Naive thymus-derived CD4-positive, alpha-beta T cell (primary cell): ENCODE results near the gene USPL1. TPM values are rescaled to one million over a fixed set of nuclear protein-coding genes. Genes with fewer than 3 reads are reported as not detected.

Source experiments
- ATAC-seq: fragments of 150-1000 bp; cut with Tn5 transposase; 2 replicates; pipeline ENCODE4 v1.10.0; 2021; ENCODE audit warnings: mild to moderate bottlenecking, moderate library complexity
- CTCF ChIA-PET: fragments of 350-600 bp; sonication (Branson Sonifier 250); formaldehyde crosslinking; loops from one replicate; lab custom pipeline; 2021; ENCODE audit warnings: antibody characterized with exemption; lab: Charles Lee
- POLR2A ChIA-PET: fragments of 350-600 bp; sonication (Branson Sonifier 250); formaldehyde crosslinking; loops from one replicate; lab custom pipeline; 2021; ENCODE audit warnings: antibody characterized with exemption, inconsistent platforms; lab: Charles Lee
- DNase-seq, 9 donors: peaks; one replicate each; pipeline versions ENCODE4 v3.0.0 to v3.0.0-alpha.2; 2020 to 2022; ENCODE audit warnings: mixed read lengths in 1 of 9
- H3K27ac ChIP-seq: one replicate; pipeline ENCODE4 v1.7.0; 2013; ENCODE audit warnings: mild to moderate bottlenecking, low read depth, low read length, moderate library complexity
- H3K27me3 ChIP-seq, 2 donors: one replicate each; pipeline ENCODE4 v1.7.0; 2013; ENCODE audit warnings: low read length in 2 of 2, mild to moderate bottlenecking in 2 of 2, moderate library complexity in 2 of 2; ENCODE audit not compliant: control insufficient read depth in 2 of 2, insufficient read depth in 2 of 2
- H3K36me3 ChIP-seq, 3 experiments: 1 replicate in 2 of 3; 2 replicates in 1 of 3; pipeline ENCODE4 v1.7.0; 2013; ENCODE audit warnings: low read length in 3 of 3, mild to moderate bottlenecking in 3 of 3, moderate library complexity in 1 of 3; ENCODE audit not compliant: insufficient read depth in 3 of 3, control insufficient read depth in 2 of 3
- H3K4me1 ChIP-seq, 2 donors: one replicate each; pipeline ENCODE4 v1.7.0; 2013; ENCODE audit warnings: low read length in 2 of 2, mild to moderate bottlenecking in 2 of 2, moderate library complexity in 1 of 2; ENCODE audit not compliant: control insufficient read depth in 2 of 2, insufficient read depth in 2 of 2
- H3K4me3 ChIP-seq: 2 replicates; pipeline ENCODE4 v1.7.0; 2013; ENCODE audit warnings: mild to moderate bottlenecking, low read length
- H3K9me3 ChIP-seq, 3 experiments: 1 replicate in 2 of 3; 2 replicates in 1 of 3; pipeline ENCODE4 v1.7.0; 2013; ENCODE audit warnings: low read length in 3 of 3; ENCODE audit not compliant: control insufficient read depth in 2 of 3
- H3K27ac Mint-ChIP-seq, 9 donors: one replicate each; pipeline ENCODE4 v1.8.0; 2020 to 2022; ENCODE audit warnings: mixed read lengths in 9 of 9, mild to moderate bottlenecking in 8 of 9, moderate library complexity in 5 of 9, inconsistent platforms in 2 of 9
- H3K27me3 Mint-ChIP-seq, 5 donors: one replicate each; pipeline ENCODE4 v1.8.0; 2021 to 2022; ENCODE audit warnings: mixed read lengths in 5 of 5, mild to moderate bottlenecking in 1 of 5
- H3K36me3 Mint-ChIP-seq, 5 donors: one replicate each; pipeline ENCODE4 v1.8.0; 2020 to 2022; ENCODE audit warnings: mixed read lengths in 5 of 5, mild to moderate bottlenecking in 3 of 5, inconsistent platforms in 1 of 5
- H3K4me1 Mint-ChIP-seq, 7 donors: one replicate each; pipeline ENCODE4 v1.8.0; 2020 to 2022; ENCODE audit warnings: mixed read lengths in 7 of 7, mild to moderate bottlenecking in 3 of 7, inconsistent platforms in 1 of 7
- H3K4me3 Mint-ChIP-seq, 10 donors: one replicate each; pipeline ENCODE4 v1.8.0; 2020 to 2022; ENCODE audit warnings: mild to moderate bottlenecking in 10 of 10, mixed read lengths in 10 of 10, moderate library complexity in 6 of 10, inconsistent platforms in 2 of 10
- H3K9me3 Mint-ChIP-seq, 11 donors: one replicate each; pipeline ENCODE4 v1.8.0; 2020 to 2022; ENCODE audit warnings: mixed read lengths in 11 of 11, mild to moderate bottlenecking in 4 of 11, inconsistent platforms in 1 of 11, moderate library complexity in 1 of 11
- intact Hi-C, 2 donors: fragments of 100-400 bp; cut with micrococcal nuclease; formaldehyde crosslinking; loops; one replicate each; pipeline ENCODE4 v1.15.1; 2023
- polyA plus RNA-seq, 2 donors: library from polyadenylated mRNA; unstranded; fragments of 300-500 nt; fragmentation: Illumina TruSeq; gene quantifications; one replicate each; pipeline ENCODE4 v1.2.3, GENCODE V29; 2021
- total RNA-seq, 6 experiments: library from RNA in 5 of 6; stranded (reverse) in 5 of 6; gene quantifications; 1 replicate in 5 of 6; 2 replicates in 1 of 6; pipeline ENCODE4 v1.2.3 and lab custom pipeline; 2021 to 2026

Gene USPL1
- total and polyA plus RNA-seq, 7 experiments from 2014 or later = 17.4 to 34.7 (median 26.6) TPM

DNA sequence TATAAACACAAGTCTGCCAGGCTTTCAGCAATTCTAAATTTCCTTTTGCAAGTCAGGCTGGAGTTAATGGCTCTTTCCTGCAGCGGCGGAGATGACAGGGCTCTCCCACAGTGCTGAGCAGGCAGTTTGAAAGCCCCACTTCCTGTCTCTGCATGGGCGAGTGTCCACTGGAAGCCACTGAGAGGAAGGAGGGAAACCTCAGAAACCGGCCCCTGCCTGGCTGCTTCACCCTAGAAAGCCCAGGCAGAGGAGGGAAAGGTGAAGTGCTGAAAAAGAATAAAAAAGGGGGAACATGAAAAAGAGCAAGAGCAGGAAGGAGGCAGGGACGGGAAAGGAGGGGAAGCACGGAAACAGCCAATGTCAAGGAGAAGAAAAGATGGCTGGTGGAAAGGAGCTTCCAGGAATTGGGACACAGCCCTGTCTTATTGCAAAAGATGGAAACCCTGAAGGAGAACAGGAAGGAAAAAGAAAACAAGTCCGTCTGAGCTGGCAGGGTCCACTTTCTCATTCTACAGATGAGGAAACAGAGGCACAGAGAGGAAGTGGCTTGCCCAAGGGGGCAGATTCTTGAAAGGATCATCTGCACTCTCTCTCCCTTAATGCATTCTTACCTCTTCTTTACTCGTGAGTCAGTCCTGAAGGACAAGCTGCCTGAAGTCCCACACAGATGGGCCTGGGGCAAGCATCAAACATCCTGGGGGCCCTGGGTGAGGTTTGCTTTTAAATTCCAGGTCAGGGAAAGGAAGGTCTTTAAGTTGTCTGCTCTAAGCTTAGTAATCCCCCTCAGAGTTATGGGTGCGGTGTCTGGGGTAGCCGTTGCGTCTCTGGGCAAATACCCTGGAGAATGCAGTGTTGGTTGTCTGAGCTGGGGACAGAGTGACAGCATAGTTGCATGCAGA, 78.8 kb downstream of the USPL1 start:
- peak overlapping the region in 2 of 9 donors; percentile 23 to 36 for H3K27ac Mint-ChIP-seq
- ChIA-PET CTCF (interaction anchor here (0.6 kb wide), 1 partner anchor 1968 kb away, joined by 3 read pairs; no protein-coding TSS in a partner anchor), POLR2A (no interaction called here)
- intact Hi-C loops = no loop called here
- no peak overlapping the region for H3K4me3 ChIP-seq
- peaks cover 0 to 4% (median 0%) of the 10 kb centered on the region in 5 donors for H3K36me3 Mint-ChIP-seq
- H3K4me3 Mint-ChIP-seq = peak overlapping the region in 3 of 10 donors; percentile 8 to 51 (median 16)
- peaks cover 4 to 40% (median 20%) of the 10 kb centered on the region in 5 donors for H3K27me3 Mint-ChIP-seq
- ATAC-seq (peak; percentile 68), DNase-seq (no peak)
- no peaks in the 10 kb centered on the region for H3K27me3 ChIP-seq
- H3K4me1 Mint-ChIP-seq = peaks cover 6 to 31% (median 15%) of the 10 kb centered on the region in 7 donors
- H3K27ac ChIP-seq = no peak overlapping the region
- H3K4me1 ChIP-seq = no peaks in the 10 kb centered on the region
- H3K36me3 ChIP-seq = no peaks in the 10 kb centered on the region
- no peaks in the 10 kb centered on the region for H3K9me3 ChIP-seq
- no peaks in the 10 kb centered on the region for H3K9me3 Mint-ChIP-seq

DNA sequence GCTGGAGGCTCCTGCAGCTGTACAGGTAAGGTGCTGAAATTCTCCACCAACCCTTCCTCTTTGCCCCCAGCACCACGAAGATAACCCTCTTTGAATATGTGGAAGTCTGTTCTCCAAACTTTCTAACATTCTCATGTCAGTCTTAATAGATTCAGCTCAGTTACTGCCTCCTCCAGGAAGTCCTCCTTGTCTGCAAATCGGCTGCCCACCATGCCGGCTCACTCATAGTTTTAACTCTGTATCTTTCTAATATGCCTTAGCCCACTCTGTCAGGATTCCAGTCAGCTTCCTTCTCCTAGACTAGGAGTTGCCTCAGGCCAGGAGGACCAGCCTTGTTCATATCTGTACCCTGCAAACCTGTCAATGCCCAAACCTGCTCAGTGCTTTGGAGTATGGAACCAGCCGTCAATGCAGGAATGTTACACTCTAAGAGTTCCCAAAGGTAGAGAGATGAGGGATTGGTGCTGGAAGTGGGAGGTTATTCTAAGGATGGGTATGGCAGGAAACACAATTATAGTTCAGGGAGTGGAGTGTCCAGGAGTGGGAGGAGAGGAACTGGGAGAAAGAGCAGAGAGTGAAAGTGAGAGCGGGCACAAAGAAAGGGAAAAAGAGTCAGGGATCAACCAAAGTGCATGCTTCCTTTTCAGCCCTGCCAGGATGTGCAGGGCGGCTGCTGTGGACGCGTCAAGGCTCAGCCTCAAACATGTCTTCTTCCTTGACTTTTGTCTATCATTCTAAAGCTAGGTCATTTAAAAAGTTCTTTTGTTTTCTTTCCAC, 79.6 kb downstream of the USPL1 start:
- intact Hi-C loops = no loop called here
- Mint-ChIP-seq H3K27me3 (peaks cover 4 to 45% (median 20%) of the 10 kb centered on the region in 5 donors), H3K9me3 (no peaks in the 10 kb centered on the region), H3K4me3 (no peak overlapping the region), H3K4me1 (peaks cover 6 to 36% (median 15%) of the 10 kb centered on the region in 7 donors), H3K36me3 (peaks cover 0 to 4% (median 0%) of the 10 kb centered on the region in 5 donors), H3K27ac (peak overlapping the region in 1 of 9 donors; percentile 23)
- Histone ChIP-seq H3K27ac (no peak overlapping the region), H3K4me1 (no peaks in the 10 kb centered on the region), H3K27me3 (no peaks in the 10 kb centered on the region), H3K4me3 (no peak overlapping the region), H3K36me3 (no peaks in the 10 kb centered on the region), H3K9me3 (no peaks in the 10 kb centered on the region)
- ATAC-seq = no peak
- ChIA-PET CTCF (no interaction called here), POLR2A (no interaction called here)
- no peak for DNase-seq

DNA sequence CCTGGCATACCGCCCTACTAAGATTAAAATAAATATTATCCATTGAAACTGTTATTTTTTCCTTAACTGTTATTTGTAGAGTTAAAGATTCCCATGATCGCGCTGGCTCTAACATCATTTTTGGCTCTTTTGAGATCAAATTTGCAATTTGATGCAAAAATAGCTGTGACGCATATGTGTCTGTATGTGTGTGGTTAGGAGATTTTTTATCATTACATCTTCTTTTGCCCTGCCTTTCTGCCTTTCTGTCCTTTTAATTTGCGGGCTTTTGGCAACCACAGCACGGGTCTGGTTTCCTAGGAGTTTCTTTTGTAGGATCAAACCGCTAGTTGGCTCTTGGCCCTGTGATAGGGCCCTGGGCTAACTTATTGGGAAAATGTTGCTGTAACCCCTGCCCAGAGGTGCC, 80.3 kb downstream of the USPL1 start:
- peaks cover 6 to 39% (median 17%) of the 10 kb centered on the region in 7 donors for H3K4me1 Mint-ChIP-seq
- intact Hi-C loops = no loop called here
- DNase-seq (no peak), ATAC-seq (no peak)
- Histone ChIP-seq H3K27me3 (no peaks in the 10 kb centered on the region), H3K36me3 (no peaks in the 10 kb centered on the region), H3K4me1 (no peaks in the 10 kb centered on the region), H3K9me3 (no peaks in the 10 kb centered on the region), H3K4me3 (no peak overlapping the region), H3K27ac (no peak overlapping the region)
- no peak overlapping the region for H3K27ac Mint-ChIP-seq
- H3K27me3 Mint-ChIP-seq = peaks cover 4 to 41% (median 20%) of the 10 kb centered on the region in 5 donors
- H3K9me3 Mint-ChIP-seq = no peaks in the 10 kb centered on the region
- ChIA-PET POLR2A (no interaction called here), CTCF (no interaction called here)
- H3K4me3 Mint-ChIP-seq = no peak overlapping the region
- peaks cover 0 to 4% (median 0%) of the 10 kb centered on the region in 5 donors for H3K36me3 Mint-ChIP-seq

DNA sequence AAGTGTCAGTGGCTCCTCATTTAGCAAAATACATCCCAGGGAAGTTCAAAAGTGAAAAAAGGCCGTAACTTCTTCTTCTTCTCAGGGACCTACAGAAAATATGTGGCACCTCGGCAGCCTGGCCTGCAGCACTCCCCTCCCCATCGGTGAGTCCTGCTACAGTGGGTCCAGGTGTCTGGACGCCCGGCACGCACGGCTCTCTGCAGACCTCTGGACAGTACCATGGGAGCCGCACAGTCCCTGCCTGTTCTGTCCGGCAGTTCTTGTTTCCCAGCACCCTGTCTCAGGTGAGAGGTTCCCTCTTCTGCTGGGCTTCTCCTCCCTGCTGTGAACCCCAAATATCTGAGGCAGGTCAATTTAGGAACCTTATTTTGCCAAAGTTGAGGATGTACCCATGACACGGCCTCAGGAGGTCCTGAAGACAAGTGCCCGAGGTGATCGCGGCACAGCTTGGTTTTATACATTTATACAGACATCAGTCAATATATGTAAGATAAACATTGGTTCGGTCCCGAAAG, 80.8 kb downstream of the USPL1 start:
- peak overlapping the region in 1 of 9 donors; percentile 21 for H3K27ac Mint-ChIP-seq
- peaks cover 0 to 4% (median 0%) of the 10 kb centered on the region in 5 donors for H3K36me3 Mint-ChIP-seq
- H3K27me3 Mint-ChIP-seq = peaks cover 4 to 35% (median 20%) of the 10 kb centered on the region in 5 donors
- H3K9me3 Mint-ChIP-seq = no peaks in the 10 kb centered on the region
- peaks cover 6 to 39% (median 17%) of the 10 kb centered on the region in 7 donors for H3K4me1 Mint-ChIP-seq
- H3K4me3 Mint-ChIP-seq = no peak overlapping the region
- Histone ChIP-seq H3K27me3 (no peaks in the 10 kb centered on the region), H3K27ac (no peak overlapping the region), H3K9me3 (no peaks in the 10 kb centered on the region), H3K4me3 (no peak overlapping the region), H3K36me3 (no peaks in the 10 kb centered on the region), H3K4me1 (no peaks in the 10 kb centered on the region)
- ChIA-PET CTCF (no interaction called here), POLR2A (no interaction called here)
- ATAC-seq (no peak), DNase-seq (no peak)
- intact Hi-C loops = no loop called here

DNA sequence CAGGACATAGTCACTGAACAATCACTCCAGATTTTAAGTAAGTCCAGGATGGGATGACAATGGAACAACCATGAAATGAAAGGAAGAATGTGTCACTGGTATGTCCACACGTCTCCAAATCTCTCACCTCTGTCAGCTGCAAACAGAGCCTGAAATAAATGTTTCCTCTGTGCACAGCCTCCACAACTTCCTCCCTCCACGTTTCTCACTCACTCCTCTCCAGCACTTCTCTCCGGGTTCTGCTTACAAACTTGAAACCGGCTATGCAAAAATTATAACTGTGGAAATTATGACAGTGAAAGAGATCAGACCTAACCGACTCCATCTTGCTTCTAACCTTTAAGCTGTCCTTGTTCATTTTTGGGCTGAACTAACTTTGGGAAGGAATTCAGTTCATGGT, 82.6 kb downstream of the USPL1 start:
- Histone ChIP-seq H3K9me3 (no peaks in the 10 kb centered on the region), H3K4me3 (no peak overlapping the region), H3K27ac (no peak overlapping the region), H3K27me3 (no peaks in the 10 kb centered on the region), H3K4me1 (no peaks in the 10 kb centered on the region), H3K36me3 (no peaks in the 10 kb centered on the region)
- no peak for DNase-seq
- Mint-ChIP-seq H3K4me3 (no peak overlapping the region), H3K27me3 (peaks cover 0 to 27% (median 15%) of the 10 kb centered on the region in 5 donors), H3K36me3 (no peaks in the 10 kb centered on the region), H3K27ac (no peak overlapping the region), H3K4me1 (peaks cover 6 to 38% (median 17%) of the 10 kb centered on the region in 7 donors), H3K9me3 (no peaks in the 10 kb centered on the region)
- no peak for ATAC-seq
- ChIA-PET POLR2A (no interaction called here), CTCF (no interaction called here)
- intact Hi-C loops = loop anchor here (5.0 kb wide), 2 partner anchors 37 to 42 kb away; partner anchors contain the start of gene ALOX5AP (in 1 of the 2)

DNA sequence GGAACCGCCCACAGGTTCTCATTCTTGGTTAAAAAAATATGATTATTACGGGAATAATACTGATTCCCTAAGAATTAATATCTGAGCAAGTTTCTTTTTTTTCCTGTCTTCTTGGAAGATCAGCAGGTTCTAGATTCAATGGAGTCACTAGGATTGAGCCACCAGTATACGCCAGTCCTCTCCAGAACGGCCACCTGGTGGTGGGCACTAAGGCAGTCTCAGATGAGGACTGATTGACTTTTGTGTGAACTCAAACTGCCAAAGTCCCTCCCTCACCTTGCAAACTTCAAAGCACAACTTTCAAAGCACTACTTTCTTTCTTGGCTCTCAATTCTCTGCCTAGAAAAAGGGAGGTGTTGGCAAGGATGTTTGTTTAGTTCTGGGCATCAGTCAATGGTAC, 84.3 kb downstream of the USPL1 start:
- Mint-ChIP-seq H3K27me3 (peaks cover 0 to 25% (median 9%) of the 10 kb centered on the region in 5 donors), H3K27ac (no peak overlapping the region)
- POLR2A ChIA-PET = no interaction called here

More for the DNA sequence above, 84.3 kb downstream of the USPL1 start:
- intact Hi-C loops = loop anchor here (5.0 kb wide), 2 partner anchors 35 to 40 kb away; partner anchors contain the start of gene ALOX5AP (in 1 of the 2)
- DNase-seq (no peak), ATAC-seq (no peak)
- no peak overlapping the region for H3K4me3 Mint-ChIP-seq
- H3K4me3 ChIP-seq = no peak overlapping the region
- H3K4me1 Mint-ChIP-seq = peaks cover 0 to 21% (median 6%) of the 10 kb centered on the region in 7 donors
- CTCF ChIA-PET = no interaction called here
- H3K27ac ChIP-seq = no peak overlapping the region
- no peaks in the 10 kb centered on the region for H3K9me3 ChIP-seq
- H3K36me3 ChIP-seq = no peaks in the 10 kb centered on the region
- no peaks in the 10 kb centered on the region for H3K27me3 ChIP-seq
- H3K4me1 ChIP-seq = no peaks in the 10 kb centered on the region
- no peaks in the 10 kb centered on the region for H3K36me3 Mint-ChIP-seq
- H3K9me3 Mint-ChIP-seq = no peaks in the 10 kb centered on the region
